GM23338 (cell line): ENCODE data around the gene NLGN4X. TPM values are rescaled to one million over a fixed set of nuclear protein-coding genes. Genes with fewer than 3 reads are reported as not detected.

Source experiments
- ATAC-seq: fragments of 200-7000 bp; cut with Tn5 transposase; 3 replicates; pipeline ENCODE4 v1.9.1; 2020
- DNase-seq: peaks from one replicate; pipeline ENCODE4 v3.0.0-alpha.2; 2015; ENCODE audit warnings: low spot score
- H2AFZ ChIP-seq: fragments of 200-600 bp; sonication (generic); 2 replicates; pipeline ENCODE4 v1.8.0; 2016; ENCODE audit warnings: antibody characterized with exemption, mild to moderate bottlenecking, moderate library complexity
- H3F3A ChIP-seq: fragments of 200-600 bp; sonication (generic); replicated peaks from 2 replicates; pipeline ENCODE4 v1.8.0; 2017; ENCODE audit warnings: antibody characterized with exemption, mixed run types, low read depth
- H3K27ac ChIP-seq: fragments of 200-600 bp; sonication (generic); 2 replicates; pipeline ENCODE4 v1.6.1; 2016; ENCODE audit warnings: low read depth
- H3K27me3 ChIP-seq: fragments of 200-600 bp; sonication (generic); 2 replicates; pipeline ENCODE4 v1.8.0; 2016; ENCODE audit warnings: mild to moderate bottlenecking, mixed run types, moderate library complexity; ENCODE audit not compliant: insufficient read depth
- H3K36me3 ChIP-seq: fragments of 200-600 bp; sonication (generic); 2 replicates; pipeline ENCODE4 v1.8.0; 2016; ENCODE audit warnings: mild to moderate bottlenecking; ENCODE audit not compliant: insufficient read depth
- H3K4me1 ChIP-seq: fragments of 200-600 bp; sonication (generic); 2 replicates; pipeline ENCODE4 v1.8.0; 2016; ENCODE audit warnings: mild to moderate bottlenecking, moderate library complexity; ENCODE audit not compliant: insufficient read depth
- H3K4me2 ChIP-seq: fragments of 200-600 bp; sonication (generic); 2 replicates; pipeline ENCODE4 v1.7.1; 2017; ENCODE audit warnings: mixed run types
- H3K4me3 ChIP-seq: fragments of 200-600 bp; sonication (generic); 2 replicates; pipeline ENCODE4 v1.6.1; 2016; ENCODE audit warnings: mixed run types
- H3K79me2 ChIP-seq: fragments of 200-600 bp; sonication (generic); replicated peaks from 2 replicates; pipeline ENCODE4 v1.8.0; 2017; ENCODE audit warnings: mild to moderate bottlenecking; ENCODE audit not compliant: insufficient read depth
- H3K9me2 ChIP-seq: fragments of 200-600 bp; sonication (generic); 2 replicates; pipeline ENCODE4 v1.8.0; 2017; ENCODE audit not compliant: insufficient read depth
- H4K20me1 ChIP-seq: fragments of 200-600 bp; sonication (generic); replicated peaks from 2 replicates; pipeline ENCODE4 v1.8.0; 2017; ENCODE audit warnings: mild to moderate bottlenecking; ENCODE audit not compliant: insufficient read depth
- H3K27ac Mint-ChIP-seq: 2 replicates; pipeline ENCODE4 v1.8.0; 2020; ENCODE audit warnings: inconsistent platforms, mild to moderate bottlenecking, moderate library complexity, mixed read lengths
- H3K27me3 Mint-ChIP-seq: 3 replicates; pipeline ENCODE4 v1.8.0; 2022; ENCODE audit warnings: low read depth, mild to moderate bottlenecking, moderate library complexity, mixed read lengths, inconsistent platforms; ENCODE audit not compliant: insufficient read depth, poor library complexity
- H3K36me3 Mint-ChIP-seq: 3 replicates; pipeline ENCODE4 v1.8.0; 2021; ENCODE audit warnings: low read depth, mild to moderate bottlenecking, inconsistent platforms, moderate library complexity, mixed read lengths
- H3K4me1 Mint-ChIP-seq: 3 replicates; pipeline ENCODE4 v1.8.0; 2020; ENCODE audit warnings: mild to moderate bottlenecking, inconsistent platforms, mixed read lengths
- H3K4me3 Mint-ChIP-seq: 3 replicates; pipeline ENCODE4 v1.8.0; 2021; ENCODE audit warnings: moderate library complexity, mild to moderate bottlenecking, inconsistent platforms, mixed read lengths
- H3K9me3 Mint-ChIP-seq: 3 replicates; pipeline ENCODE4 v1.8.0; 2020; ENCODE audit warnings: moderate library complexity, mild to moderate bottlenecking, inconsistent platforms, mixed read lengths
- ETS1 ChIP-seq: IDR thresholded peaks from 2 replicates; pipeline ENCODE4 v1.6.1; 2016; ENCODE audit warnings: antibody characterized with exemption
- EZH2 ChIP-seq: fragments of 200-600 bp; sonication (generic); IDR thresholded peaks from one replicate; pipeline ENCODE4 v1.8.0; 2017; ENCODE audit warnings: antibody characterized with exemption, mild to moderate bottlenecking, low read depth; ENCODE audit not compliant: unreplicated experiment
- NANOG ChIP-seq: IDR thresholded peaks from 2 replicates; pipeline ENCODE4 v1.6.1; 2016; ENCODE audit warnings: antibody characterized with exemption, borderline replicate concordance
- REST ChIP-seq: IDR thresholded peaks from one replicate; pipeline ENCODE4 v1.6.1; 2018; ENCODE audit warnings: antibody characterized with exemption; ENCODE audit not compliant: unreplicated experiment
- ZNF114 ChIP-seq: fragments of 250-450 bp; sonication (Bioruptor Pico); IDR thresholded peaks from 2 replicates; pipeline ENCODE4 v1.5.0; 2020; ENCODE audit warnings: mild to moderate bottlenecking, moderate library complexity
- ZNF462 ChIP-seq: fragments of 250-450 bp; sonication (Bioruptor Pico); IDR thresholded peaks from 2 replicates; pipeline ENCODE4 v1.5.0; 2020; ENCODE audit warnings: mild to moderate bottlenecking, moderate library complexity
- polyA plus RNA-seq: library from polyadenylated mRNA; unstranded; fragments of >200 nt; fragmentation: Nextera tagmentation; extraction: Ambion mirVana; gene quantifications from 2 replicates; pipeline ENCODE4 v1.2.1, GENCODE V29; 2016
- total RNA-seq: library from RNA; depleted of rRNA; stranded (reverse); fragments of >200 nt; shearing (Covaris generic); gene quantifications from 2 replicates; pipeline ENCODE4 v1.2.3, GENCODE V29; 2014

The NLGN4X gene
- total and polyA plus RNA-seq, 2 experiments from 2014 or later, result 36.0 to 86.5 TPM

- H3K4me1 Mint-ChIP-seq, result peaks cover 54% of the 10 kb centered on the region
- TF ChIP-seq REST, result no peak
- TF ChIP-seq ZNF114 (CRISPR knock-in tag), result no peak
- no peak for TF ChIP-seq NANOG
- no peak for TF ChIP-seq EZH2
- TF ChIP-seq ZNF462 (CRISPR knock-in tag), result no peak
- TF ChIP-seq ETS1, result no peak
- H3K9me2 ChIP-seq, result no peaks in the 10 kb centered on the region
- H3K36me3 ChIP-seq, result no peaks in the 10 kb centered on the region
- no peak overlapping the region for H2AFZ ChIP-seq
- H3K27ac Mint-ChIP-seq, result no peak overlapping the region
- H4K20me1 ChIP-seq, result no peaks in the 10 kb centered on the region
- peaks cover 54% of the 10 kb centered on the region for H3K4me1 ChIP-seq
- no peaks in the 10 kb centered on the region for H3K27me3 ChIP-seq
- H3K4me3 Mint-ChIP-seq, result no peak overlapping the region
- H3K79me2 ChIP-seq, result peaks cover 65% of the 10 kb centered on the region
- ATAC-seq, result no peak
- H3F3A ChIP-seq, result no peaks in the 10 kb centered on the region; the same call in 1 of the 2 replicates
- no peak overlapping the region for H3K4me2 ChIP-seq
- no peak for DNase-seq
- H3K27ac ChIP-seq, result no peak overlapping the region
- H3K4me3 ChIP-seq, result no peak overlapping the region
- peaks cover 33% of the 10 kb centered on the region; the same call in 2 of the 3 replicates for H3K36me3 Mint-ChIP-seq
- no peaks in the 10 kb centered on the region for H3K9me3 Mint-ChIP-seq
- H3K27me3 Mint-ChIP-seq, result peaks cover 6% of the 10 kb centered on the region
Observed at GRCh38 chrX:6024204-6024603, 204.5 kb downstream of the NLGN4X start.
